Activated CD8-positive, alpha-beta T cell treated with anti-CD3 and anti-CD28 coated beads, Interleukin-2, amount 10 ng/mL, durations not matched to agents 7 days and 5 days (primary cell): ENCODE data around the gene AGAP1. TPM values are rescaled to one million over a fixed set of nuclear protein-coding genes. Genes with fewer than 3 reads are reported as not detected.

Experiments used
- ATAC-seq: fragments of 150-1000 bp; cut with Tn5 transposase; one replicate; pipeline ENCODE4 v1.10.0; 2021; ENCODE audit warnings: moderate library complexity
- CTCF ChIA-PET: fragments of 350-600 bp; sonication (Branson Sonifier 250); formaldehyde crosslinking; loops from one replicate; lab custom pipeline; 2021; ENCODE audit warnings: antibody characterized with exemption; lab: Charles Lee
- POLR2A ChIA-PET: fragments of 350-600 bp; sonication (Branson Sonifier 250); formaldehyde crosslinking; loops from one replicate; lab custom pipeline; 2021; ENCODE audit warnings: antibody characterized with exemption; lab: Charles Lee
- DNase-seq: peaks from one replicate; pipeline ENCODE4 v3.0.0-alpha.2; 2020
- H3K27ac Mint-ChIP-seq: one replicate; pipeline ENCODE4 v1.8.0; 2021; ENCODE audit warnings: mild to moderate bottlenecking, mixed read lengths
- H3K27me3 Mint-ChIP-seq: one replicate; pipeline ENCODE4 v1.8.0; 2021; ENCODE audit warnings: low read depth, mixed read lengths
- H3K36me3 Mint-ChIP-seq: one replicate; pipeline ENCODE4 v1.8.0; 2021; ENCODE audit warnings: low read depth, mixed read lengths
- H3K4me1 Mint-ChIP-seq: one replicate; pipeline ENCODE4 v1.8.0; 2021; ENCODE audit warnings: low read depth, mixed read lengths
- H3K4me3 Mint-ChIP-seq: one replicate; pipeline ENCODE4 v1.8.0; 2021; ENCODE audit warnings: mild to moderate bottlenecking, mixed read lengths
- H3K9me3 Mint-ChIP-seq: one replicate; pipeline ENCODE4 v1.8.0; 2022; ENCODE audit warnings: mixed read lengths; ENCODE audit not compliant: insufficient read depth
- total RNA-seq, 2 experiments: library from RNA; stranded (reverse); gene quantifications; one replicate each; pipeline ENCODE4 v1.2.3, GENCODE V29; 2021

Gene AGAP1
- total RNA-seq, 2 experiments from 2014 or later, result 0.82 to 1.3 TPM

DNA sequence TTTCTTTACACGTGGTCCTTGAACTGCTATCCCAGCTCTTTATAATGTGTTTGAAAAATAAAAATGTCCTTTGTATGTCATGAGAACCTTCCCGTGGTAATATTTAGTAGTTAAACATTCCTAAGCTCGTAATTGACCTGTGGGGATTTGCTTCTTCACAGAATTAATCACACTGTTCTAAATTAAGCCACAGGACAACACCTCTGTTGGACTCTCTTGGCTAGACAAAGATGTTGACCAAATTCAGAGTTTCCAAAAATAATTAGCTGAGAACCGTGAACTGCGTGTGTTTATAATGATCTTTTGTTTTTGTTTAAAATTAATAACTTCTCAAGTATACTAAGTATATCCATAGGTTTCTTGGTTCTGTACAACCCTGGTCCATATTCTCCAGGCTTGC is 528.3 kb downstream of the AGAP1 start:
- Mint-ChIP-seq H3K9me3 (no peaks in the 10 kb centered on the region), H3K27ac (no peak overlapping the region), H3K4me3 (no peak overlapping the region), H3K27me3 (no peaks in the 10 kb centered on the region), H3K4me1 (no peaks in the 10 kb centered on the region), H3K36me3 (no peaks in the 10 kb centered on the region)
- ChIA-PET POLR2A (no interaction called here), CTCF (no interaction called here)
- ATAC-seq, result no peak
- DNase-seq, result no peak

- ATAC-seq, result no peak
- H3K27me3 Mint-ChIP-seq, result no peaks in the 10 kb centered on the region
- CTCF ChIA-PET, result no interaction called here
Observed at GRCh38 chr2:236025892-236026291, 532.0 kb downstream of the AGAP1 start.

GRCh38 chr2:236026841-236027240 is 533.0 kb downstream of the AGAP1 start:
- Mint-ChIP-seq H3K4me3 (no peak overlapping the region), H3K36me3 (no peaks in the 10 kb centered on the region), H3K9me3 (no peaks in the 10 kb centered on the region), H3K27ac (no peak overlapping the region), H3K4me1 (no peaks in the 10 kb centered on the region), H3K27me3 (no peaks in the 10 kb centered on the region)
- POLR2A ChIA-PET, result no interaction called here
- ATAC-seq, result no peak
- CTCF ChIA-PET, result no interaction called here
- no peak for DNase-seq

More at GRCh38 chr2:236025892-236026291, 532.0 kb downstream of the AGAP1 start:
- POLR2A ChIA-PET, result no interaction called here
- DNase-seq, result no peak
- H3K9me3 Mint-ChIP-seq, result no peaks in the 10 kb centered on the region
- no peaks in the 10 kb centered on the region for H3K4me1 Mint-ChIP-seq
- H3K36me3 Mint-ChIP-seq, result no peaks in the 10 kb centered on the region
- no peak overlapping the region for H3K4me3 Mint-ChIP-seq
- H3K27ac Mint-ChIP-seq, result no peak overlapping the region

DNA sequence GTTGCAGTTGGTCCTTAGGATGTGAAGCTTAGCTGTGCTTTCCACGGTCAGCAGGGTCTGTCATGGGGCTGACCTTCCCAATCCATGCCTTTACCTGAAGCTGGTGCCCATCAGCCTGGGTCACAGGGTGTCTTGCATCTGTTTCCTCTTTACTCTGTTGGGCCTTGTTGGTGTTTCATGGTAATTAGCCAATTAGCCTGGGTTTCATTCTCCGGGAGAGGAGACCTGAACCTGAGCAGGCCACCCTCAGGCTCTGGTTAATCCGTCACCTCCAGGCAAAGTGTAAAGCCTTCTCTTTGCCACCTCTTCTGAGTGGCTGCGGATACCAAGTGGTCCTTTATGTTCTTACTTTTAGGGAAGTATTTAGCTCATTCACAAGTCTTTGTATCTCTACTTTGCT is 534.2 kb downstream of the AGAP1 start:
- Mint-ChIP-seq H3K9me3 (no peaks in the 10 kb centered on the region), H3K36me3 (no peaks in the 10 kb centered on the region), H3K27me3 (no peaks in the 10 kb centered on the region), H3K4me3 (no peak overlapping the region), H3K4me1 (no peaks in the 10 kb centered on the region), H3K27ac (no peak overlapping the region)
- ATAC-seq (no peak), DNase-seq (no peak)
- ChIA-PET POLR2A (no interaction called here), CTCF (no interaction called here)

DNA sequence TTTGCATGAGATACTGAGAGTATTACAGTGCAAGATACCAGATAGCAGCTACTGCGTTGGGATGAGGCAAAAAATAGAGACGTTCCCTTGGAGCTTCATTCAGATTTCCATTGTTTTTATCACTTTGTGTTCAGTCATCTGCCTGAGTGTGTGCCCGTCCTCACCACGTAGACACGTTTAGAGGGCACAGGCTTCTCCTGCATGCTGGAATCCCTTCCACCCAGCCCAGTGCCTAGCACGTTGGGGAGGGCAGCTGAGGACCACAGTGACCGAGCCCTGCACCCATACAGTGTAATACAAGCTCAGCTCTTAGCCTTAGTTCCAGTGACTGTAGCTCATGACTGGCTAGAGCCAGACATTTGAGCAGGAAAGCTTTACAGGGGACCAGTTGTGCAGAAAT is 539.6 kb downstream of the AGAP1 start:
- CTCF ChIA-PET, result no interaction called here
- DNase-seq (no peak), ATAC-seq (no peak)
- Mint-ChIP-seq H3K27ac (no peak overlapping the region), H3K27me3 (no peaks in the 10 kb centered on the region), H3K4me1 (no peaks in the 10 kb centered on the region), H3K36me3 (no peaks in the 10 kb centered on the region), H3K9me3 (no peaks in the 10 kb centered on the region), H3K4me3 (no peak overlapping the region)
- POLR2A ChIA-PET, result no interaction called here

DNA sequence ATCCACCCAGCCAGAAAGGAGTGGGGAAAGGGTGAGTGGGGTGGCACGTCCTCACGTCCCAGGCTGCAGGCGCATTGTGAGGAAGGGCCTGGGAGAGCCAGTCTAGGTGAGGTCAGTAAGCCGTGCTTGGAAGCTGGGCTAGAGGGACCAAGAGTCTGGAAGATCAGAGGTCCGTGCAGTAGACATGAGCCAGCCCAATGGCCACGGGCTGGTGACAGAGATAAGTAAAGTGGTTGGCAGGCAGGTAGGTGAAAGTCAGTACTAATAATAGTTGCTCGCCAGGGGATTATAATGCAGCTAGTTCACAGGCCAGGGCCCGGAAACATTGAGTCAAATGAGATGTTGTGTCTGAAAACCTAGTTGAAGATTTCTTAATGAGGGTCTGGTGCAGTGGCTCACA is 541.1 kb downstream of the AGAP1 start:
- no peaks in the 10 kb centered on the region for H3K36me3 Mint-ChIP-seq
- CTCF ChIA-PET, result no interaction called here

GRCh38 chr2:236036045-236036444 is 542.2 kb downstream of the AGAP1 start:
- POLR2A ChIA-PET, result no interaction called here
- CTCF ChIA-PET, result no interaction called here
- H3K4me1 Mint-ChIP-seq, result no peaks in the 10 kb centered on the region
- H3K27me3 Mint-ChIP-seq, result no peaks in the 10 kb centered on the region
- ATAC-seq, result no peak
- no peaks in the 10 kb centered on the region for H3K9me3 Mint-ChIP-seq
- no peak overlapping the region for H3K27ac Mint-ChIP-seq
- no peak overlapping the region for H3K4me3 Mint-ChIP-seq
- no peaks in the 10 kb centered on the region for H3K36me3 Mint-ChIP-seq
- no peak for DNase-seq

More for the DNA sequence above, 541.1 kb downstream of the AGAP1 start:
- H3K27me3 Mint-ChIP-seq, result no peaks in the 10 kb centered on the region
- no peaks in the 10 kb centered on the region for H3K9me3 Mint-ChIP-seq
- H3K4me1 Mint-ChIP-seq, result no peaks in the 10 kb centered on the region
- H3K27ac Mint-ChIP-seq, result no peak overlapping the region
- ATAC-seq (no peak), DNase-seq (no peak)
- POLR2A ChIA-PET, result no interaction called here
- no peak overlapping the region for H3K4me3 Mint-ChIP-seq

- H3K4me1 Mint-ChIP-seq, result no peaks in the 10 kb centered on the region
- ChIA-PET POLR2A (no interaction called here), CTCF (no interaction called here)
Observed at GRCh38 chr2:236038096-236038495, 544.3 kb downstream of the AGAP1 start.

DNA sequence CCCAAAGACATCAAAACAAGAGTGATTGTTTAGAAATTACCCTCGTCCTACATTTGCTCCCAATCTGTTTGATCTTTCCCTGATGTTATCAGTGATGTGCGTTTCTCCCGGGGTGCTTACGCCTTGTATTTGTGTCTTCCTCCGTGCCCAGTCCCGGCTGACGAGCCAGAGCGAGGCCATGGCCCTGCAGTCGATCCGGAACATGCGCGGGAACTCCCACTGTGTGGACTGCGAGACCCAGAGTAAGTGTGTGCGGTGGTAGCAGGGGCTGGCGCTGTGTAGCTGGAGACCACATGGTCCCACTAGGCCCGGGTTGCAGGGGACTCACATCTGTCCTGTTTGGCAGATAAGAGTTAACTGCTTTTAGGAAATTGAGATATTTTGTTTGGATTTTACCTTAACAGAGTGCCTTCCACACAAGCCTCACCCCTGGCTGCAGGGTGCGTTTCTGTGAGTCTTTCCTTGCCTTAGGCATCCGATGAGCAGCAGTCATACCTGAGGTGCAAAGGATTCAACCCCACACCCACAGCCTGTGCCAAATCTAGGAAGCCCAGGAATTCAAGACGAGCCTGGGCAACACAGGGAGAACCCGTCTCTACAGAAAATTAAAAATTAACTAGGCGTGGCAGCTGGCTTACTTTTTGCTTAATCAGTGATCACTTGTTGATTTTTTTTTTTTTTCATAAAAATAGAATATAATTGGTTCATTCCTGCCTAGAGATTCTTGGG is 546.9 kb downstream of the AGAP1 start:
- ChIA-PET CTCF (no interaction called here), POLR2A (no interaction called here)
- no peaks in the 10 kb centered on the region for H3K27me3 Mint-ChIP-seq
- no peak overlapping the region for H3K4me3 Mint-ChIP-seq
- no peaks in the 10 kb centered on the region for H3K4me1 Mint-ChIP-seq
- no peak overlapping the region for H3K27ac Mint-ChIP-seq
- H3K9me3 Mint-ChIP-seq, result no peaks in the 10 kb centered on the region
- H3K36me3 Mint-ChIP-seq, result no peaks in the 10 kb centered on the region
- ATAC-seq, result no peak
- DNase-seq, result no peak

More at GRCh38 chr2:236038096-236038495, 544.3 kb downstream of the AGAP1 start:
- Mint-ChIP-seq H3K36me3 (no peaks in the 10 kb centered on the region), H3K4me3 (no peak overlapping the region), H3K27ac (no peak overlapping the region), H3K27me3 (no peaks in the 10 kb centered on the region), H3K9me3 (no peaks in the 10 kb centered on the region)
- no peak for DNase-seq
- ATAC-seq, result no peak

DNA sequence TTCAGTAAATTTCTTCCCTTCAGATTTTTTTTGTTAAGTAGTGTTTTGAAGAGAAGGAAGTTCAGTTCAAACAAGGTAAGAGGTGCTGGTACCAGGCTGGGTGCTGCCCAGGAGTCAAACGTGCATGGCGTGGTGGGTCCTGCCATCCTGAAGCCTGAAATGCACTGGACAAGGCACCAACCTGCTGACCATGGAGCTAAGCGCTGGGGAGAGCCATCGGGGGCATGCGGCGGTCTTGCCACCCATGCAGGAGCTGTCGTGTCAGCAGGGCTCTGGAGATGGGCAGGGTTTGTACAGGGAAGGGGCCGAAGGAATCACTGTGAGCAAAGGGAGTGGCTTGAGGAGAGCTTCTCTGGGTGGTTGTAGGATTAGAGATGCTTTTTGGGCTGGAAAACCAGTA is 547.8 kb downstream of the AGAP1 start:
- ChIA-PET POLR2A (no interaction called here), CTCF (no interaction called here)
- Mint-ChIP-seq H3K4me3 (no peak overlapping the region), H3K27me3 (no peaks in the 10 kb centered on the region), H3K36me3 (no peaks in the 10 kb centered on the region), H3K9me3 (no peaks in the 10 kb centered on the region), H3K4me1 (no peaks in the 10 kb centered on the region), H3K27ac (no peak overlapping the region)
- ATAC-seq, result no peak
- DNase-seq, result no peak

GRCh38 chr2:236042087-236042486 is 548.2 kb downstream of the AGAP1 start:
- no peaks in the 10 kb centered on the region for H3K4me1 Mint-ChIP-seq
- ATAC-seq, result no peak
- CTCF ChIA-PET, result no interaction called here
- no peak overlapping the region for H3K4me3 Mint-ChIP-seq
- POLR2A ChIA-PET, result no interaction called here
- H3K27ac Mint-ChIP-seq, result no peak overlapping the region
- no peaks in the 10 kb centered on the region for H3K36me3 Mint-ChIP-seq
- no peaks in the 10 kb centered on the region for H3K27me3 Mint-ChIP-seq
- no peak for DNase-seq
- no peaks in the 10 kb centered on the region for H3K9me3 Mint-ChIP-seq

GRCh38 chr2:236044191-236044590 is 550.3 kb downstream of the AGAP1 start:
- Mint-ChIP-seq H3K27me3 (no peaks in the 10 kb centered on the region), H3K27ac (no peak overlapping the region), H3K9me3 (no peaks in the 10 kb centered on the region), H3K4me3 (no peak overlapping the region), H3K36me3 (no peaks in the 10 kb centered on the region), H3K4me1 (no peaks in the 10 kb centered on the region)
- DNase-seq (no peak), ATAC-seq (no peak)
- ChIA-PET CTCF (no interaction called here), POLR2A (no interaction called here)
